Fibroblast of lung (primary cell): ENCODE results near the gene BCS1L.
A peak's percentile ranks its signal among the peaks of the same experiment; 100 is the strongest.

ENCODE experiments used
- CTCF ChIP-seq, 2 donors: IDR thresholded peaks in 1 of 2; conservative IDR thresholded peaks in 1 of 2; 1 replicate in 1 of 2; 2 replicates in 1 of 2; pipeline ENCODE4 v1.5.1; 2011 to 2012; ENCODE audit warnings: low read length in 2 of 2, control low read depth in 1 of 2, inconsistent platforms in 1 of 2, low read depth in 1 of 2, mild to moderate bottlenecking in 1 of 2
- EZH2 ChIP-seq: IDR thresholded peaks from 2 replicates; pipeline ENCODE4 v1.5.1; 2012; ENCODE audit warnings: low read length, control low read depth, mild to moderate bottlenecking; ENCODE audit errors: missing control alignments

GRCh38 chr2:218710687-218711549, 51.4 kb downstream of the BCS1L start, which contains the start of gene TTLL4:
- peak; percentile 48 to 62 for TF ChIP-seq CTCF (conservative IDR thresholded peaks at IDR 0.05 in 1 of 2, IDR thresholded peaks at IDR 0.05 in 1 of 2; ENCODE audit: low read depth in 1 of 2, low read length in 2 of 2)
- no peak for TF ChIP-seq EZH2
